ENCODE results near the gene ENTPD5. TPM values are rescaled to one million over a fixed set of nuclear protein-coding genes. Genes with fewer than 3 reads are reported as not detected.

ENTPD5 gene
- total RNA-seq, 1 experiment from 2014 or later: 6.8 TPM

DNA sequence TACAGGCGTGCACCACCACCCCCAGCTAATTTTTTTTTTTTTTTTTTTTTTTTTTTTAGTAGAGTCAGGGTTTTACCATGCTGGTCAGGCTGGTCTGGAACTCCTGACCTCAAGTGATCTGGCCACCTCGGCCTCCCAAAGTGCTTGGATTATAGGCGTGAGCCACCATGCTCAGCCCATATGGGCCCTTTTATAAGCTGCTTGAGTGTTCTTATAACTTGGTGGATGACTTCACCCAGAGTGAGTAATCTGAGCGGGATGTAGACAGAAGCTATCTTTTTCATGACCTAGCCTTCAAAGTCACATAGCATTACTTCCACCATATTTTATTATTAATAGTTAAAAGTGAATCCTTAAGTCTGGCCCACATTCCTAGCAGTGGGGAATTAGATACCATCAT is 16.5 kb upstream of the ENTPD5 start:
- no peaks in the 10 kb centered on the region for H3K27me3 Mint-ChIP-seq (ENCODE audit: low read depth)

More for the DNA sequence above, 16.5 kb upstream of the ENTPD5 start:
- no peak overlapping the region for H4K91ac ChIP-seq (ENCODE audit: insufficient read length, low read depth, low read length)
- H2AK5ac ChIP-seq (ENCODE audit: insufficient read length, low read length): no peak overlapping the region
- H3K14ac ChIP-seq (ENCODE audit: insufficient read depth, low read length): no peak overlapping the region
- no peak overlapping the region for H3K18ac ChIP-seq (ENCODE audit: insufficient read length, low read depth, low read length)
- H3K9ac ChIP-seq (ENCODE audit: extremely low read depth, insufficient read length, low read length): no peak overlapping the region
- H3K4me1 ChIP-seq (ENCODE audit: insufficient read depth, low read length): no peaks in the 10 kb centered on the region
- TF ChIP-seq, protein P1, sequence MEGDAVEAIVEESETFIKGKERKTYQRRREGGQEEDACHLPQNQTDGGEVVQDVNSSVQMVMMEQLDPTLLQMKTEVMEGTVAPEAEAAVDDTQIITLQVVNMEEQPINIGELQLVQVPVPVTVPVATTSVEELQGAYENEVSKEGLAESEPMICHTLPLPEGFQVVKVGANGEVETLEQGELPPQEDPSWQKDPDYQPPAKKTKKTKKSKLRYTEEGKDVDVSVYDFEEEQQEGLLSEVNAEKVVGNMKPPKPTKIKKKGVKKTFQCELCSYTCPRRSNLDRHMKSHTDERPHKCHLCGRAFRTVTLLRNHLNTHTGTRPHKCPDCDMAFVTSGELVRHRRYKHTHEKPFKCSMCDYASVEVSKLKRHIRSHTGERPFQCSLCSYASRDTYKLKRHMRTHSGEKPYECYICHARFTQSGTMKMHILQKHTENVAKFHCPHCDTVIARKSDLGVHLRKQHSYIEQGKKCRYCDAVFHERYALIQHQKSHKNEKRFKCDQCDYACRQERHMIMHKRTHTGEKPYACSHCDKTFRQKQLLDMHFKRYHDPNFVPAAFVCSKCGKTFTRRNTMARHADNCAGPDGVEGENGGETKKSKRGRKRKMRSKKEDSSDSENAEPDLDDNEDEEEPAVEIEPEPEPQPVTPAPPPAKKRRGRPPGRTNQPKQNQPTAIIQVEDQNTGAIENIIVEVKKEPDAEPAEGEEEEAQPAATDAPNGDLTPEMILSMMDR (conservative IDR thresholded peaks at IDR 0.05): no peak
- no peak overlapping the region for H2BK5ac ChIP-seq (ENCODE audit: insufficient read length, low read length)
- no peak overlapping the region for H2BK15ac ChIP-seq (ENCODE audit: low read depth, low read length)
- no peak overlapping the region for H3T11ph ChIP-seq (ENCODE audit: low read length)
- H3K9me3 ChIP-seq (ENCODE audit: control insufficient read depth, low read depth, low read length): no peaks in the 10 kb centered on the region
- Mint-ChIP-seq H3K4me1 (no peaks in the 10 kb centered on the region), H3K27ac (no peak overlapping the region), H3K36me3 (ENCODE audit: insufficient read depth in 1 of 3, low read depth in 3 of 3) (no peaks in the 10 kb centered on the region), H3K9me3 (no peaks in the 10 kb centered on the region), H3K4me3 (no peak overlapping the region)
- H3K79me2 ChIP-seq (ENCODE audit: insufficient read depth, low read length): no peaks in the 10 kb centered on the region
- no peak for DNase-seq
- no peaks in the 10 kb centered on the region for H4K20me1 ChIP-seq (ENCODE audit: control insufficient read depth, insufficient read depth, insufficient read length)
- H4K8ac ChIP-seq (replicated peaks; ENCODE audit: insufficient read length, low read depth, low read length): no peak overlapping the region
- H3K4ac ChIP-seq (ENCODE audit: low read depth, low read length): no peak overlapping the region
- H3K56ac ChIP-seq (ENCODE audit: insufficient read length, low read depth, low read length): no peak overlapping the region
- no peak overlapping the region for H3K23ac ChIP-seq (ENCODE audit: insufficient read length, low read depth, low read length)
- H2BK12ac ChIP-seq (ENCODE audit: insufficient read length, low read depth, low read length): no peak overlapping the region
- H3K79me1 ChIP-seq (ENCODE audit: insufficient read depth, low read depth, low read length, poor library complexity, severe bottlenecking): no peaks in the 10 kb centered on the region
- no CpG with 5 or more reads among the region's 4 CpGs for WGBS (ENCODE audit: extremely low coverage, insufficient read length, low lambda C conversion rate)
- no peaks in the 10 kb centered on the region for H3K23me2 ChIP-seq (ENCODE audit: insufficient read length, low read depth, low read length, poor library complexity, severe bottlenecking)
- H2BK20ac ChIP-seq (ENCODE audit: low read depth, low read length, poor library complexity, severe bottlenecking): no peak overlapping the region
- no peak overlapping the region for H2AFZ ChIP-seq (ENCODE audit: low read length)
- H4K5ac ChIP-seq (ENCODE audit: insufficient read length, low read depth, low read length): no peak overlapping the region
- no peak overlapping the region for H3K4me2 ChIP-seq (ENCODE audit: insufficient read depth, insufficient read length, low read length)
- H3K27ac ChIP-seq (ENCODE audit: insufficient read length, low read depth, low read length): no peak overlapping the region
- H3K27me3 ChIP-seq (ENCODE audit: insufficient read depth, low read length): no peaks in the 10 kb centered on the region
- no peak overlapping the region for H2BK120ac ChIP-seq (ENCODE audit: low read depth, low read length, poor library complexity, severe bottlenecking)
